Fibroblast of lung (primary cell): ENCODE measurements around the gene MIS18BP1.

Source experiments
- EZH2 ChIP-seq: IDR thresholded peaks from 2 replicates; pipeline ENCODE4 v1.5.1; 2012; ENCODE audit warnings: low read length, control low read depth, mild to moderate bottlenecking; ENCODE audit errors: missing control alignments
- TF ChIP-seq, protein P1 (sequence below), 2 donors: IDR thresholded peaks in 1 of 2; conservative IDR thresholded peaks in 1 of 2; 1 replicate in 1 of 2; 2 replicates in 1 of 2; pipeline ENCODE4 v1.5.1; 2011 to 2012; ENCODE audit warnings: low read length in 2 of 2, control low read depth in 1 of 2, inconsistent platforms in 1 of 2, low read depth in 1 of 2, mild to moderate bottlenecking in 1 of 2

DNA sequence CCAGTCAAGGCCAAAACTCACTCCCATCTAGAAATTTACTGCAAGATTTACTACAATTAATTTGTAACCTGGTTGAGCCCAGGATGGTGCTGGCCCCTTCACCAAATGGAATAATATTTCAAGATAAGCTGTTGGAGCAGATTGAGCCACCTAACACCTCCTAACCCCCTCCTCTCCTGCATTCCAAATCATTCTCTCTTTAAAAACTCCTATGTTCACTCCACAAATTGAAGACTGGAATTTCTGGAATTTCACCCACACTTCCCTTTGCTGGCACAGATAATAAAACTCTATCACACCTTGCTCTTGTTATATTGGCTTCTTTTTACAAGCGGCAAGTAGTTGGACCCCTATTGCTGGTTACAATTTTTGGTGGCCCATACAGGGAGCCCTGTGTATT lies 41.7 kb downstream of the MIS18BP1 start:
- TF ChIP-seq, protein P1, sequence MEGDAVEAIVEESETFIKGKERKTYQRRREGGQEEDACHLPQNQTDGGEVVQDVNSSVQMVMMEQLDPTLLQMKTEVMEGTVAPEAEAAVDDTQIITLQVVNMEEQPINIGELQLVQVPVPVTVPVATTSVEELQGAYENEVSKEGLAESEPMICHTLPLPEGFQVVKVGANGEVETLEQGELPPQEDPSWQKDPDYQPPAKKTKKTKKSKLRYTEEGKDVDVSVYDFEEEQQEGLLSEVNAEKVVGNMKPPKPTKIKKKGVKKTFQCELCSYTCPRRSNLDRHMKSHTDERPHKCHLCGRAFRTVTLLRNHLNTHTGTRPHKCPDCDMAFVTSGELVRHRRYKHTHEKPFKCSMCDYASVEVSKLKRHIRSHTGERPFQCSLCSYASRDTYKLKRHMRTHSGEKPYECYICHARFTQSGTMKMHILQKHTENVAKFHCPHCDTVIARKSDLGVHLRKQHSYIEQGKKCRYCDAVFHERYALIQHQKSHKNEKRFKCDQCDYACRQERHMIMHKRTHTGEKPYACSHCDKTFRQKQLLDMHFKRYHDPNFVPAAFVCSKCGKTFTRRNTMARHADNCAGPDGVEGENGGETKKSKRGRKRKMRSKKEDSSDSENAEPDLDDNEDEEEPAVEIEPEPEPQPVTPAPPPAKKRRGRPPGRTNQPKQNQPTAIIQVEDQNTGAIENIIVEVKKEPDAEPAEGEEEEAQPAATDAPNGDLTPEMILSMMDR (conservative IDR thresholded peaks at IDR 0.05 in 1 of 2, IDR thresholded peaks at IDR 0.05 in 1 of 2; ENCODE audit: low read depth in 1 of 2, low read length in 2 of 2): no peak
- TF ChIP-seq EZH2: no peak
